ENCODE results near the gene RAB5IF.

RAB5IF gene

GRCh38 chr20:36599912-36600345, 5.7 kb upstream of the RAB5IF start:
- H4K8ac ChIP-seq (ENCODE audit: low read length) = no peak overlapping the region
- H3K9ac ChIP-seq (ENCODE audit: low read length) = no peak overlapping the region
- no peak overlapping the region for H2AFZ ChIP-seq (ENCODE audit: low read depth, low read length)
- no peak overlapping the region for H3K4me2 ChIP-seq (ENCODE audit: low read length, poor library complexity, severe bottlenecking)
- no peak overlapping the region for H2BK120ac ChIP-seq (ENCODE audit: low read depth, low read length)
- no peak for DNase-seq
- no peak overlapping the region for H3K18ac ChIP-seq (ENCODE audit: low read depth in 1 of 2, low read length in 2 of 2)
- no peak overlapping the region for H4K91ac ChIP-seq (ENCODE audit: low read length)
- H3K4ac ChIP-seq (ENCODE audit: low read depth in 1 of 2, low read length in 2 of 2) = no peak overlapping the region
- H3K9me3 ChIP-seq (ENCODE audit: control insufficient read depth, low read length) = no peaks in the 10 kb centered on the region
- no peak overlapping the region for H2BK5ac ChIP-seq (ENCODE audit: low read depth, low read length, poor library complexity, severe bottlenecking)
- H3K4me3 ChIP-seq (ENCODE audit: insufficient read depth in 1 of 2, low read depth in 1 of 2, low read length in 2 of 2) = no peak overlapping the region
- H3K79me1 ChIP-seq (replicated peaks; ENCODE audit: low read length, poor library complexity, severe bottlenecking) = no peaks in the 10 kb centered on the region
- no peaks in the 10 kb centered on the region for H3K36me3 ChIP-seq (ENCODE audit: control insufficient read depth in 1 of 2, insufficient read depth in 2 of 2, low read depth in 1 of 2, low read length in 2 of 2)
- H2AK5ac ChIP-seq (ENCODE audit: low read length, severe bottlenecking) = no peak overlapping the region
- no peaks in the 10 kb centered on the region for H3K27me3 ChIP-seq (ENCODE audit: control insufficient read depth in 1 of 2, insufficient read depth in 1 of 2, low read length in 2 of 2)
- no peak overlapping the region for H3K27ac ChIP-seq (ENCODE audit: low read length, poor library complexity, severe bottlenecking)
- no peak overlapping the region for H2BK15ac ChIP-seq (ENCODE audit: low read depth, poor library complexity, severe bottlenecking)
- H3K23ac ChIP-seq (ENCODE audit: low read length in 2 of 2) = no peak overlapping the region
- WGBS = 91% methylated on average over 3 of the region's 5 CpGs
- peaks cover 3% of the 10 kb centered on the region for H3K4me1 ChIP-seq (ENCODE audit: control insufficient read depth, insufficient read depth, low read depth, low read length)
- no peak overlapping the region for H2BK12ac ChIP-seq (ENCODE audit: low read length in 2 of 2)
- no peak overlapping the region for H3K14ac ChIP-seq (ENCODE audit: low read length in 2 of 2)

DNA sequence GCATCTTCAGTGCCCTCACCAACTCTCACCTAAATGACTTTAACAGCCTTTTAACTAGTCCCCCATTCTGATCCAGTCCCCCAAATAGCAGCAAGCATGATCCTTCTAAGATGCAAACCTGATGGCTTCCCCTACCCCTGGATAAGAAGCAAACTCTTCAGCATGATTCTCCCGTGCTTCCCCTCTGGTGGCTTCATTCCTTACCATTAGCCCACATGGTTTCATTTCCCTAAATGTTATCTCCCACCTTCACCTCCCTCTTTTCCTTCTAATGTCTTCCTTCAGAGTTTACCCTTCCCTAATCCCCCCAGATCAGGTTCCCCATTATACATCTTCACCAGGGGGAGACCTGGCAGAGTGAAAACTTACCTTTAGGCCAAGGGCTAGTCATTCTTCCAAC, 4.0 kb upstream of the RAB5IF start:
- DNase-seq = no peak
- no peak overlapping the region for H4K8ac ChIP-seq (ENCODE audit: low read length)
- H3K23ac ChIP-seq (ENCODE audit: low read length in 2 of 2) = no peak overlapping the region
- H3K4ac ChIP-seq (ENCODE audit: low read depth in 1 of 2, low read length in 2 of 2) = no peak overlapping the region
- H3K9ac ChIP-seq (ENCODE audit: low read length) = no peak overlapping the region
- no peaks in the 10 kb centered on the region for H3K27me3 ChIP-seq (ENCODE audit: control insufficient read depth in 1 of 2, insufficient read depth in 1 of 2, low read length in 2 of 2)
- 52% methylated on average over 1 of the region's 1 CpG for WGBS
- H2BK120ac ChIP-seq (ENCODE audit: low read depth, low read length) = no peak overlapping the region
- H3K18ac ChIP-seq (ENCODE audit: low read depth in 1 of 2, low read length in 2 of 2) = no peak overlapping the region
- H3K9me3 ChIP-seq (ENCODE audit: control insufficient read depth, low read length) = no peaks in the 10 kb centered on the region
- H2AK5ac ChIP-seq (ENCODE audit: low read length, severe bottlenecking) = no peak overlapping the region
- no peak overlapping the region for H3K4me3 ChIP-seq (ENCODE audit: insufficient read depth in 1 of 2, low read depth in 1 of 2, low read length in 2 of 2)
- H3K4me1 ChIP-seq (ENCODE audit: control insufficient read depth, insufficient read depth, low read depth, low read length) = peaks cover 6% of the 10 kb centered on the region
- H2AFZ ChIP-seq (ENCODE audit: low read depth, low read length) = no peak overlapping the region
- H2BK5ac ChIP-seq (ENCODE audit: low read depth, low read length, poor library complexity, severe bottlenecking) = no peak overlapping the region
- H3K36me3 ChIP-seq (ENCODE audit: control insufficient read depth in 1 of 2, insufficient read depth in 2 of 2, low read depth in 1 of 2, low read length in 2 of 2) = peaks cover 0 to 4% of the 10 kb centered on the region in 2 experiments
- no peak overlapping the region for H4K91ac ChIP-seq (ENCODE audit: low read length)
- no peak overlapping the region for H3K14ac ChIP-seq (ENCODE audit: low read length in 2 of 2)
- no peaks in the 10 kb centered on the region for H3K79me1 ChIP-seq (replicated peaks; ENCODE audit: low read length, poor library complexity, severe bottlenecking)
- H3K27ac ChIP-seq (ENCODE audit: low read length, poor library complexity, severe bottlenecking) = no peak overlapping the region
- no peak overlapping the region for H2BK12ac ChIP-seq (ENCODE audit: low read length in 2 of 2)
- H3K4me2 ChIP-seq (ENCODE audit: low read length, poor library complexity, severe bottlenecking) = no peak overlapping the region
- H2BK15ac ChIP-seq (ENCODE audit: low read depth, poor library complexity, severe bottlenecking) = no peak overlapping the region

- Histone ChIP-seq H2BK15ac (ENCODE audit: low read depth, poor library complexity, severe bottlenecking) (no peak overlapping the region), H3K79me1 (replicated peaks; ENCODE audit: low read length, poor library complexity, severe bottlenecking) (peaks cover 1% of the 10 kb centered on the region), H3K27ac (ENCODE audit: low read length, poor library complexity, severe bottlenecking) (no peak overlapping the region), H2BK12ac (ENCODE audit: low read length in 2 of 2) (no peak overlapping the region), H2AK5ac (ENCODE audit: low read length, severe bottlenecking) (no peak overlapping the region), H3K14ac (ENCODE audit: low read length in 2 of 2) (no peak overlapping the region), H3K4ac (ENCODE audit: low read depth in 1 of 2, low read length in 2 of 2) (peak overlapping the region; percentile 57 to 95), H4K91ac (ENCODE audit: low read length) (no peak overlapping the region), H3K27me3 (ENCODE audit: control insufficient read depth in 1 of 2, insufficient read depth in 1 of 2, low read length in 2 of 2) (no peaks in the 10 kb centered on the region), H3K4me1 (ENCODE audit: control insufficient read depth, insufficient read depth, low read depth, low read length) (peaks cover 9% of the 10 kb centered on the region), H4K8ac (ENCODE audit: low read length) (peak overlapping the region; percentile 99), H3K9me3 (ENCODE audit: control insufficient read depth, low read length) (no peaks in the 10 kb centered on the region), H2BK120ac (ENCODE audit: low read depth, low read length) (no peak overlapping the region), H2AFZ (ENCODE audit: low read depth, low read length) (peak overlapping the region; percentile 33), H3K23ac (ENCODE audit: low read length in 2 of 2) (no peak overlapping the region), H2BK5ac (ENCODE audit: low read depth, low read length, poor library complexity, severe bottlenecking) (no peak overlapping the region), H3K18ac (ENCODE audit: low read depth in 1 of 2, low read length in 2 of 2) (peak overlapping the region; percentile 55 to 63), H3K4me2 (ENCODE audit: low read length, poor library complexity, severe bottlenecking) (peak overlapping the region; percentile 61), H3K9ac (ENCODE audit: low read length) (peak overlapping the region; percentile 92), H3K36me3 (ENCODE audit: control insufficient read depth in 1 of 2, insufficient read depth in 2 of 2, low read depth in 1 of 2, low read length in 2 of 2) (peaks cover 23 to 26% of the 10 kb centered on the region in 2 experiments), H3K4me3 (ENCODE audit: insufficient read depth in 1 of 2, low read depth in 1 of 2, low read length in 2 of 2) (peak overlapping the region in 1 of 2 experiments; percentile 99)
- no peak for DNase-seq
- WGBS = 89% methylated on average over 13 of the region's 15 CpGs
Measured at GRCh38 chr20:36604952-36605398, 604 bp upstream of the RAB5IF start.

GRCh38 chr20:36606158-36607066, 833 bp downstream of the RAB5IF start:
- H2BK120ac ChIP-seq (ENCODE audit: low read depth, low read length) = peak overlapping the region; percentile 42
- no peak overlapping the region for H2BK5ac ChIP-seq (ENCODE audit: low read depth, low read length, poor library complexity, severe bottlenecking)
- H3K4me2 ChIP-seq (ENCODE audit: low read length, poor library complexity, severe bottlenecking) = peak overlapping the region; percentile 76
- no peaks in the 10 kb centered on the region for H3K9me3 ChIP-seq (ENCODE audit: control insufficient read depth, low read length)
- peaks cover 1% of the 10 kb centered on the region for H3K79me1 ChIP-seq (replicated peaks; ENCODE audit: low read length, poor library complexity, severe bottlenecking)
- H2BK15ac ChIP-seq (ENCODE audit: low read depth, poor library complexity, severe bottlenecking) = no peak overlapping the region
- H3K27ac ChIP-seq (ENCODE audit: low read length, poor library complexity, severe bottlenecking) = peak overlapping the region; percentile 44
- 5% methylated on average over 29 of the region's 31 CpGs for WGBS
- peak overlapping the region; percentile 85 for H4K8ac ChIP-seq (ENCODE audit: low read length)
- peak overlapping the region in 1 of 2 experiments; percentile 86 for H3K23ac ChIP-seq (ENCODE audit: low read length in 2 of 2)
- peak overlapping the region; percentile 92 for H3K9ac ChIP-seq (ENCODE audit: low read length)
- peak overlapping the region; percentile 34 for H4K91ac ChIP-seq (ENCODE audit: low read length)
- H3K18ac ChIP-seq (ENCODE audit: low read depth in 1 of 2, low read length in 2 of 2) = peak overlapping the region; percentile 91 to 96
- no peaks in the 10 kb centered on the region for H3K27me3 ChIP-seq (ENCODE audit: control insufficient read depth in 1 of 2, insufficient read depth in 1 of 2, low read length in 2 of 2)
- peaks cover 34 to 38% of the 10 kb centered on the region in 2 experiments for H3K36me3 ChIP-seq (ENCODE audit: control insufficient read depth in 1 of 2, insufficient read depth in 2 of 2, low read depth in 1 of 2, low read length in 2 of 2)
- H2AK5ac ChIP-seq (ENCODE audit: low read length, severe bottlenecking) = no peak overlapping the region
- peak overlapping the region; percentile 97 to 99 for H3K4me3 ChIP-seq (ENCODE audit: insufficient read depth in 1 of 2, low read depth in 1 of 2, low read length in 2 of 2)
- H2BK12ac ChIP-seq (ENCODE audit: low read length in 2 of 2) = peak overlapping the region in 1 of 2 experiments; percentile 21
- peak overlapping the region; percentile 57 to 98 for H3K4ac ChIP-seq (ENCODE audit: low read depth in 1 of 2, low read length in 2 of 2)
- H3K4me1 ChIP-seq (ENCODE audit: control insufficient read depth, insufficient read depth, low read depth, low read length) = peaks cover 9% of the 10 kb centered on the region
- DNase-seq = peak; percentile 58
- peak overlapping the region in 1 of 2 experiments; percentile 53 for H3K14ac ChIP-seq (ENCODE audit: low read length in 2 of 2)
- H2AFZ ChIP-seq (ENCODE audit: low read depth, low read length) = peak overlapping the region; percentile 47

Measured in mesenchymal stem cell (in vitro differentiated cells and primary cell).